Cardiac muscle cell (in vitro differentiated cells and primary cell): ENCODE measurements around the gene HSD11B1L. TPM values are rescaled to one million over a fixed set of nuclear protein-coding genes. Genes with fewer than 3 reads are reported as not detected.

Experiments used
- DNase-seq, 2 donors: peaks; one replicate each; pipeline versions ENCODE4 v3.0.0 to v3.0.0-alpha.2; 2010 to 2017; ENCODE audit warnings: low read depth in 1 of 2, low spot score in 1 of 2
- H3K27ac ChIP-seq: fragments of 200-600 bp; sonication (generic); 2 replicates; pipeline ENCODE4 v1.5.1; 2016
- H3K27me3 ChIP-seq: fragments of 200-600 bp; sonication (generic); 2 replicates; pipeline ENCODE4 v1.6.0; 2016; ENCODE audit warnings: control low read depth
- H3K36me3 ChIP-seq: fragments of 200-600 bp; sonication (generic); 2 replicates; pipeline ENCODE4 v1.5.1; 2016; ENCODE audit warnings: control low read depth
- H3K4me1 ChIP-seq: fragments of 200-600 bp; sonication (generic); 2 replicates; pipeline ENCODE4 v1.8.1; 2017; ENCODE audit warnings: low read depth, mild to moderate bottlenecking, mixed run types
- H3K4me3 ChIP-seq: fragments of 200-600 bp; sonication (generic); 2 replicates; pipeline ENCODE4 v1.5.1; 2016; ENCODE audit warnings: mild to moderate bottlenecking
- H3K9me3 ChIP-seq: fragments of 200-600 bp; sonication (generic); 2 replicates; pipeline ENCODE4 v1.5.1; 2017; ENCODE audit warnings: low read depth, mild to moderate bottlenecking, control low read depth
- polyA plus RNA-seq: library from polyadenylated mRNA; unstranded; fragments of >200 nt; fragmentation: Nextera tagmentation; extraction: Ambion mirVana; gene quantifications from 2 replicates; pipeline ENCODE4 v1.2.1, GENCODE V29; 2016
- total RNA-seq: library from RNA; depleted of rRNA; stranded (reverse); fragments of >200 nt; gene quantifications from 2 replicates; pipeline ENCODE4 v1.2.3, GENCODE V29; 2016
- TF ChIP-seq, protein P1 (sequence below): IDR thresholded peaks from 2 replicates; pipeline ENCODE4 v1.5.1; 2012; ENCODE audit warnings: low read depth, mild to moderate bottlenecking, low read length

The HSD11B1L gene
- total and polyA plus RNA-seq, 2 experiments from 2014 or later, result 61.9 to 80.5 TPM

DNA sequence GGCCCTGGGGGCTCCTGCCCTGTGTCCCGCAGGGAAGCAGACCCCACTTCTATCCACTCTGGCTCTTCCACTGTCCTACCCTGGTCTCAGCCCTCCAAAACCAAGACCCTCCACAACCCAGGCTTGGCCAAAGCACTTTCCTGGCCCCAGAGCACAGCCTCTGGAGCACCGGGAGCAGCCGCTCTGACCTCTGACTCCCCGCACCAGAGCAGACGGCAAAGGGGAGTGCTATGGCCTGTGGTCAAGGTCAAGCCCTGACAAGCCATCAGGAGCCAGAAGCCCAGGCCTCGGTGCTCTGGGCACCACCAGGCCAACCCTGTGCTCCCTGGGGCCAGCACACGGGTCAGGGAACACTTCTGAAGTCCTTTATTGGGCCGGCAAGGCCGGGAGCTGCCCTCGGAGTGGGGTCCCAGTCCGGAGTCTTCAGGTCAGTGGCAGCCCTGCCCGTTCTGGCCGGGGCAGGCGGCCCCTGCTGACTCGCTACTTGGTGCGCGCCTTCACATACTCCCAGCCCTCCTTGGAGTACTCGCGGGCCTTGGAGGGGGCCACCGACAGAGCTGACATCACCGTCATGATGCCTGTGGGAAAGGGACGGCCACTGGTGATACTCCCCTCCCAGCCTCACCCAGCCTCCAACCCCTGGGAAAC is 2.6 kb upstream of the HSD11B1L start:
- peaks cover 24% of the 10 kb centered on the region for H3K4me1 ChIP-seq
- H3K27me3 ChIP-seq, result no peaks in the 10 kb centered on the region
- no peak overlapping the region for H3K4me3 ChIP-seq
- H3K27ac ChIP-seq, result peak overlapping the region; percentile 1
- H3K36me3 ChIP-seq, result no peaks in the 10 kb centered on the region
- H3K9me3 ChIP-seq, result no peaks in the 10 kb centered on the region
- DNase-seq, result no peak
- TF ChIP-seq, protein P1, sequence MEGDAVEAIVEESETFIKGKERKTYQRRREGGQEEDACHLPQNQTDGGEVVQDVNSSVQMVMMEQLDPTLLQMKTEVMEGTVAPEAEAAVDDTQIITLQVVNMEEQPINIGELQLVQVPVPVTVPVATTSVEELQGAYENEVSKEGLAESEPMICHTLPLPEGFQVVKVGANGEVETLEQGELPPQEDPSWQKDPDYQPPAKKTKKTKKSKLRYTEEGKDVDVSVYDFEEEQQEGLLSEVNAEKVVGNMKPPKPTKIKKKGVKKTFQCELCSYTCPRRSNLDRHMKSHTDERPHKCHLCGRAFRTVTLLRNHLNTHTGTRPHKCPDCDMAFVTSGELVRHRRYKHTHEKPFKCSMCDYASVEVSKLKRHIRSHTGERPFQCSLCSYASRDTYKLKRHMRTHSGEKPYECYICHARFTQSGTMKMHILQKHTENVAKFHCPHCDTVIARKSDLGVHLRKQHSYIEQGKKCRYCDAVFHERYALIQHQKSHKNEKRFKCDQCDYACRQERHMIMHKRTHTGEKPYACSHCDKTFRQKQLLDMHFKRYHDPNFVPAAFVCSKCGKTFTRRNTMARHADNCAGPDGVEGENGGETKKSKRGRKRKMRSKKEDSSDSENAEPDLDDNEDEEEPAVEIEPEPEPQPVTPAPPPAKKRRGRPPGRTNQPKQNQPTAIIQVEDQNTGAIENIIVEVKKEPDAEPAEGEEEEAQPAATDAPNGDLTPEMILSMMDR, result no peak

DNA sequence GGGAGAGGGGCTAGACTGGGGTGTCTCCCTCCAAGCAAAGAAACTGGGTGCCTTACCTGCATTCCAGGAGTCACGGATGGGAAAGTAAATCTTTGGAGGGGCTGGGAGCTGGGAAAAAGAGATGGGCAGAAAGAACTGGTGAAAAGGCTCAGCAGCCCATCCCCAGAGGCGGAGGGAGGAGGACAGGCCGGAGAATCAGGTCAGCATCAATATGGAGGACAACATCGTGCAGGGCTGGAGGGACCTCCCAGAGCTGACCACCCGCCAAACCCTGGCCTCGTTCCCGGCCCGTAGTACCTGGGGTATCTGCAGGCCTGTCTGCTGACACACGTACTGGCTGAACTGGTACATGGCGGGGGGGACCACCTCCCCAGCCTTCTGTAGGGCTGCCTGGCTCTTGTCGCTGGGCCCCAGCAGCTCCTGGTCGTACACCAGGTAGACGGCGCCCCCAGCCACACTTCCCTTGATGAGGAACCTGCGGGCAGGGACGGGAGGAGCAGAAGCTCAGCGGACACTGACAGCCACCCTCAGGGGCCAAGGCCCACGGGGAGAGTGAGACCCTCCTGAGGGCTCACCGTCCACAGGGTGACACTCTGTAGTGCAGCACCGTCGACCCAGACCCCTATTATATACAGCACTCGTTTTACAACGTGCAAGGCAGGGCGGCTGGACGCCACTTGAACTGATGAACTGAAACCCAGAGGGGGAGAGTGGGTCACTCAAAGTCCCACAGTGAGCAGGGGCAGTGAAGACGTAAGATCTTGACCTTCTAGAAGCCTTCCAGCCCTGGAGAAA is 1.3 kb upstream of the HSD11B1L start:
- Histone ChIP-seq H3K27ac (peak overlapping the region; percentile 44), H3K4me3 (peak overlapping the region; percentile 53), H3K27me3 (no peaks in the 10 kb centered on the region), H3K36me3 (no peaks in the 10 kb centered on the region), H3K9me3 (no peaks in the 10 kb centered on the region), H3K4me1 (peaks cover 23% of the 10 kb centered on the region)
- TF ChIP-seq, protein P1, result no peak
- DNase-seq, result no peak

DNA sequence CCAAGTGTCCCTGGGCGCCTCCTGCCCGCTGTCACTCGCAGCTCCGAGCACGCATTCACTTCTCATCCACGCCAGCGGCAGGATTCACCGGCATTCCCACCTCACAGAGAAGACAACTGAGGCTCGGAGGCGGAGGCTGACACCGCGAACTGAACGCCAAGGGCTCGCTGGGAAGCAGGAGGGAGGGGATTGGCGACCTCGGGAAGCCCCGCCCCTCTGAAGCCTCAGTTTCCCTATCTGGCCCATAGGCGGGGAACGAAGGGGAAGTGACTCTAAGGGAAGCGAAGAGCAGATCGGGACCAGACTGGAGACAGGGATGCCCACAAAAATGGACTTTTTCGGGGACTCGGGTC is 767 bp upstream of the HSD11B1L start:
- H3K9me3 ChIP-seq, result no peaks in the 10 kb centered on the region
- TF ChIP-seq, protein P1, result no peak
- H3K4me1 ChIP-seq, result peaks cover 17% of the 10 kb centered on the region
- peak in 1 of 2 donors; percentile 34 for DNase-seq
- peak overlapping the region; percentile 53 for H3K4me3 ChIP-seq
- H3K36me3 ChIP-seq, result no peaks in the 10 kb centered on the region
- H3K27me3 ChIP-seq, result no peaks in the 10 kb centered on the region
- peak overlapping the region; percentile 44 for H3K27ac ChIP-seq

DNA sequence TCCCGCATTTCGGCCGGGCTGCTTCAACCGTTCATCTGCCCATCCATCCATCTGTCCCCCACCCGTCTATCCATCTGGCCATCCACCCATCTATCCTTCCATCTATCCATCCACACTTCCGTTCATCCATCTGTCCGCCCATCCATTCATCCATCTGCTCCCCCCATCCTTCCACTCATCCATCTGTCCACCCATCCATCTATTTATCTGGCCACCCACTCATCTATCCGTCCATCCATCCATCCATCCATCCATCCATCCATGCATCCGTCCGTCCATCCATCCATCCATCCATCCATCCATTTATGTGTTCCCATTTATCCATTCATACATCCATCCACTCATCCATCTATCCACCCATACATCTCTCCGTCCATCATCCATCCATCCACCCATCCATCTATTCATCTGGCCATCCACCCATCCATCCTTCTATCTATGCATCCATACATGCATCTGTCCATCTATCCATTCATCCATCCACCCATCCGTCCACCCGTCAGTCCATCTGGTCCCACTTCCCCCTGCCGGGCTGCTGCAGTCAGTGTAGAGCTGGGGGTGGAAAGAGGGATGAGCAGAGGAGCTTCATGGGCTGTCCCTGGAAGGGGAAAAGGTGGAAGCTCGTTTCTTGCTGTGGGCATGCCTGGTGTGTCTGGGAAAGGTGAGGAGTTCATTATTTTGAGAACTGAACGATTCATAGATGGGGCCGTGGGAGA is 722 bp downstream of the HSD11B1L start:
- H3K27me3 ChIP-seq, result no peaks in the 10 kb centered on the region
- no peak overlapping the region for H3K27ac ChIP-seq
- no peaks in the 10 kb centered on the region for H3K36me3 ChIP-seq
- H3K4me1 ChIP-seq, result peaks cover 5% of the 10 kb centered on the region
- peak overlapping the region; percentile 53 for H3K4me3 ChIP-seq
- no peak for DNase-seq
- no peaks in the 10 kb centered on the region for H3K9me3 ChIP-seq
- TF ChIP-seq, protein P1, result no peak

DNA sequence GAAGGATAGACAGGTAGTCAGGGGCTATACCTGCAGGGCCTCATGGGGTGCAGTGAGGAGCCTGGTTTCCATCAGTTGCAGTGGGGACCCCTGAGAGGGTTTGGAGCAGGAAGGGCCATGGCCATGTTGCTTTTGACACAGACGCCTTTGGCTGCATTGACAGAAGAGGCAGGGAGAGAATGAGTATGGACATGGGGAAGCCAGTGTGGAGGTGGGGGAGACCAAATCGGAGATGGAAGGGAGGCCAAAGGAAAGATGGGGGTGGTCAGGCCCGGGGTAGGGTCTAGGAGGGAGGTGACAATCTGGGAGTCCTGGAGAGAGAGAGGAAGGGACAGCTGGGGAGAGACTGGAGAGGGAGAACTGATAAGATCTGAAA is 1.3 kb downstream of the HSD11B1L start:
- H3K36me3 ChIP-seq, result no peaks in the 10 kb centered on the region
- H3K27ac ChIP-seq, result no peak overlapping the region
- H3K9me3 ChIP-seq, result no peaks in the 10 kb centered on the region
- DNase-seq, result no peak
- peaks cover 5% of the 10 kb centered on the region for H3K4me1 ChIP-seq
- TF ChIP-seq, protein P1, result no peak
- no peak overlapping the region for H3K4me3 ChIP-seq
- H3K27me3 ChIP-seq, result no peaks in the 10 kb centered on the region
